HepG2 (cell line): Measurements from ENCODE around the gene MACROD2. TPM values are rescaled to one million over a fixed set of nuclear protein-coding genes. Genes with fewer than 3 reads are reported as not detected.

Experiments used
- CREM ChIP-seq, 2 experiments: sonication (generic) in 1 of 2; formaldehyde crosslinking in 1 of 2; IDR thresholded peaks; 2 replicates each; pipeline versions ENCODE4 v1.4.0 to v1.6.1; 2016 to 2020; ENCODE audit warnings: antibody characterized with exemption in 1 of 2, mild to moderate bottlenecking in 1 of 2, missing genetic modification reagents in 1 of 2
- MIER2 ChIP-seq: IDR thresholded peaks from 2 replicates; pipeline ENCODE4 v1.6.1; 2016; ENCODE audit warnings: missing biosample characterization, missing genetic modification reagents
- THYN1 ChIP-seq: sonication (generic); formaldehyde crosslinking; IDR thresholded peaks from 2 replicates; pipeline ENCODE4 v1.8.1; 2023; ENCODE audit warnings: low read depth, mild to moderate bottlenecking, moderate library complexity, missing genetic modification reagents, borderline replicate concordance
- ZNF724P ChIP-seq: sonication (generic); formaldehyde crosslinking; IDR thresholded peaks from 2 replicates; pipeline ENCODE4 v1.8.0; 2022; ENCODE audit warnings: missing genetic modification reagents, borderline replicate concordance
- polyA plus RNA-seq, 8 experiments: library from polyadenylated mRNA; depleted of rRNA in 3 of 8; stranded (reverse) in 7 of 8; unstranded in 1 of 8; fragments of >200 nt; fragmentation: Illumina TruSeq in 4 of 8; extraction: Trizol in 4 of 8; gene quantifications; 2 replicates each; pipeline versions ENCODE4 v1.2.1 to v1.2.3, GENCODE V29; 2011 to 2016; ENCODE audit warnings: low read depth in 4 of 8, missing spikeins in 1 of 8, mixed read lengths in 1 of 8; ENCODE audit not compliant: insufficient read depth in 1 of 8
- total RNA-seq, 5 experiments: library from RNA; depleted of rRNA; stranded (reverse); fragments of >200 nt; fragmentation: Illumina TruSeq; extraction: Trizol; gene quantifications; 2 replicates each; pipeline ENCODE4 v1.2.3, GENCODE V29; 2016; ENCODE audit warnings: low read depth in 1 of 5
- TF ChIP-seq, protein P1 (sequence below): IDR thresholded peaks from 2 replicates; pipeline ENCODE4 v1.6.1; 2016; ENCODE audit warnings: missing compliant biosample characterization, missing genetic modification reagents, borderline replicate concordance
- TF ChIP-seq, protein P2 (sequence below): sonication (generic); formaldehyde crosslinking; IDR thresholded peaks from 2 replicates; pipeline ENCODE4 v1.4.0; 2020; ENCODE audit warnings: missing genetic modification reagents, mild to moderate bottlenecking, borderline replicate concordance
- TF ChIP-seq, protein P3 (sequence below): sonication (generic); formaldehyde crosslinking; IDR thresholded peaks from 2 replicates; pipeline ENCODE4 v1.9.0; 2022; ENCODE audit warnings: missing genetic modification reagents, mild to moderate bottlenecking, borderline replicate concordance
- TF ChIP-seq, protein P4 (sequence below): sonication (generic); formaldehyde crosslinking; conservative IDR thresholded peaks from 2 replicates; pipeline ENCODE4 v1.8.0; 2022; ENCODE audit warnings: missing genetic modification reagents
- TF ChIP-seq, protein P5 (sequence below): sonication (generic); formaldehyde crosslinking; IDR thresholded peaks from 2 replicates; pipeline ENCODE4 v1.8.0; 2022; ENCODE audit warnings: mild to moderate bottlenecking, missing genetic modification reagents, borderline replicate concordance

MACROD2 gene
- total and polyA plus RNA-seq, 2 of the 13 experiments (the other 11 are each of a cell fraction or from before 2014, with no cell fraction given) = 0.13 to 0.51 TPM

DNA sequence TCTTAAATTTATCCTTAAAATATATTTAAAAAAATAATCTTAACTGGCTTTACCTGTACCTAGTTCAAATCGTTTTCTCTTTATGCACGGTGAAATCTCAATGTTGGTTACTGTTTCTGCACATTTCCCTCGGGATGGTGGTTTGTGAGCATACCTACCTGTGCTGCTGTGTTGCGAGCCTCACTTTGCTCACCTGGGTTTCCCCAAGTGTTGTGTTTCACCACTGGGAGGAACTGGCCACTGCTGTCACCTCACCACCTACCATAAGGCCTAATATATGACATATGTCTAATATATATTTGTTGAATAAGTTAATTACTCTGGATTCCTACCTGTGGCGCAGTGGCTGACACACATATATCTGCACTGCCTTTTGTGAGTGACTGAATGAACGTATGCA lies 835.6 kb downstream of the MACROD2 start (continued):
- TF ChIP-seq, protein P1, sequence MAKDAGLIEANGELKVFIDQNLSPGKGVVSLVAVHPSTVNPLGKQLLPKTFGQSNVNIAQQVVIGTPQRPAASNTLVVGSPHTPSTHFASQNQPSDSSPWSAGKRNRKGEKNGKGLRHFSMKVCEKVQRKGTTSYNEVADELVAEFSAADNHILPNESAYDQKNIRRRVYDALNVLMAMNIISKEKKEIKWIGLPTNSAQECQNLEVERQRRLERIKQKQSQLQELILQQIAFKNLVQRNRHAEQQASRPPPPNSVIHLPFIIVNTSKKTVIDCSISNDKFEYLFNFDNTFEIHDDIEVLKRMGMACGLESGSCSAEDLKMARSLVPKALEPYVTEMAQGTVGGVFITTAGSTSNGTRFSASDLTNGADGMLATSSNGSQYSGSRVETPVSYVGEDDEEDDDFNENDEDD = no peak
- TF ChIP-seq THYN1 (CRISPR knock-in tag) (no peak), MIER2 (no peak), CREM (IDR thresholded peaks at IDR 0.05) (no peak), CREM (CRISPR knock-in tag; IDR thresholded peaks at IDR 0.05) (no peak), ZNF724P (CRISPR knock-in tag) (no peak)
- TF ChIP-seq, protein P2, sequence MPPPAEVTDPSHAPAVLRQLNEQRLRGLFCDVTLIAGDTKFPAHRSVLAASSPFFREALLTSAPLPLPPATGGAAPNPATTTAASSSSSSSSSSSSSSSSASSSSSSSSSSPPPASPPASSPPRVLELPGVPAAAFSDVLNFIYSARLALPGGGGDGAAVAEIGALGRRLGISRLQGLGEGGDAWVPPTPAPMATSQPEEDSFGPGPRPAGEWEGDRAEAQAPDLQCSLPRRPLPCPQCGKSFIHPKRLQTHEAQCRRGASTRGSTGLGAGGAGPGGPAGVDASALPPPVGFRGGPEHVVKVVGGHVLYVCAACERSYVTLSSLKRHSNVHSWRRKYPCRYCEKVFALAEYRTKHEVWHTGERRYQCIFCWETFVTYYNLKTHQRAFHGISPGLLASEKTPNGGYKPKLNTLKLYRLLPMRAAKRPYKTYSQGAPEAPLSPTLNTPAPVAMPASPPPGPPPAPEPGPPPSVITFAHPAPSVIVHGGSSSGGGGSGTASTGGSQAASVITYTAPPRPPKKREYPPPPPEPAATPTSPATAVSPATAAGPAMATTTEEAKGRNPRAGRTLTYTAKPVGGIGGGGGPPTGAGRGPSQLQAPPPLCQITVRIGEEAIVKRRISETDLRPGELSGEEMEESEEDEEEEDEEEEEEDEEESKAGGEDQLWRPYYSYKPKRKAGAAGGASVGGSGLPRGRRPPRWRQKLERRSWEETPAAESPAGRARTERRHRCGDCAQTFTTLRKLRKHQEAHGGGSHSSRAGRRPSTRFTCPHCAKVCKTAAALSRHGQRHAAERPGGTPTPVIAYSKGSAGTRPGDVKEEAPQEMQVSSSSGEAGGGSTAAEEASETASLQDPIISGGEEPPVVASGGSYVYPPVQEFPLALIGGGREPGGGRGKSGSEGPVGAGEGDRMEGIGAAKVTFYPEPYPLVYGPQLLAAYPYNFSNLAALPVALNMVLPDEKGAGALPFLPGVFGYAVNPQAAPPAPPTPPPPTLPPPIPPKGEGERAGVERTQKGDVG (CRISPR knock-in tag) = no peak
- TF ChIP-seq, protein P3, sequence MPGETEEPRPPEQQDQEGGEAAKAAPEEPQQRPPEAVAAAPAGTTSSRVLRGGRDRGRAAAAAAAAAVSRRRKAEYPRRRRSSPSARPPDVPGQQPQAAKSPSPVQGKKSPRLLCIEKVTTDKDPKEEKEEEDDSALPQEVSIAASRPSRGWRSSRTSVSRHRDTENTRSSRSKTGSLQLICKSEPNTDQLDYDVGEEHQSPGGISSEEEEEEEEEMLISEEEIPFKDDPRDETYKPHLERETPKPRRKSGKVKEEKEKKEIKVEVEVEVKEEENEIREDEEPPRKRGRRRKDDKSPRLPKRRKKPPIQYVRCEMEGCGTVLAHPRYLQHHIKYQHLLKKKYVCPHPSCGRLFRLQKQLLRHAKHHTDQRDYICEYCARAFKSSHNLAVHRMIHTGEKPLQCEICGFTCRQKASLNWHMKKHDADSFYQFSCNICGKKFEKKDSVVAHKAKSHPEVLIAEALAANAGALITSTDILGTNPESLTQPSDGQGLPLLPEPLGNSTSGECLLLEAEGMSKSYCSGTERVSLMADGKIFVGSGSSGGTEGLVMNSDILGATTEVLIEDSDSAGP (CRISPR knock-in tag) = no peak
- TF ChIP-seq, protein P4, sequence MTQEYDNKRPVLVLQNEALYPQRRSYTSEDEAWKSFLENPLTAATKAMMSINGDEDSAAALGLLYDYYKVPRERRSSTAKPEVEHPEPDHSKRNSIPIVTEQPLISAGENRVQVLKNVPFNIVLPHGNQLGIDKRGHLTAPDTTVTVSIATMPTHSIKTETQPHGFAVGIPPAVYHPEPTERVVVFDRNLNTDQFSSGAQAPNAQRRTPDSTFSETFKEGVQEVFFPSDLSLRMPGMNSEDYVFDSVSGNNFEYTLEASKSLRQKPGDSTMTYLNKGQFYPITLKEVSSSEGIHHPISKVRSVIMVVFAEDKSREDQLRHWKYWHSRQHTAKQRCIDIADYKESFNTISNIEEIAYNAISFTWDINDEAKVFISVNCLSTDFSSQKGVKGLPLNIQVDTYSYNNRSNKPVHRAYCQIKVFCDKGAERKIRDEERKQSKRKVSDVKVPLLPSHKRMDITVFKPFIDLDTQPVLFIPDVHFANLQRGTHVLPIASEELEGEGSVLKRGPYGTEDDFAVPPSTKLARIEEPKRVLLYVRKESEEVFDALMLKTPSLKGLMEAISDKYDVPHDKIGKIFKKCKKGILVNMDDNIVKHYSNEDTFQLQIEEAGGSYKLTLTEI (CRISPR knock-in tag) = no peak
- TF ChIP-seq, protein P5, sequence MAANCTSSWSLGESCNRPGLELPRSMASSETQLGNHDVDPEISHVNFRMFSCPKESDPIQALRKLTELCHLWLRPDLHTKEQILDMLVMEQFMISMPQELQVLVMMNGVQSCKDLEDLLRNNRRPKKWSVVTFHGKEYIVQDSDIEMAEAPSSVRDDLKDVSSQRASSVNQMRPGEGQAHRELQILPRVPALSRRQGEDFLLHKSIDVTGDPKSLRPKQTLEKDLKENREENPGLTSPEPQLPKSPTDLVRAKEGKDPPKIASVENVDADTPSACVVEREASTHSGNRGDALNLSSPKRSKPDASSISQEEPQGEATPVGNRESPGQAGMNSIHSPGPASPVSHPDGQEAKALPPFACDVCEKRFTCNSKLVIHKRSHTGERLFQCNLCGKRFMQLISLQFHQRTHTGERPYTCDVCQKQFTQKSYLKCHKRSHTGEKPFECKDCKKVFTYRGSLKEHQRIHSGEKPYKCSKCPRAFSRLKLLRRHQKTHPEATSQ (CRISPR knock-in tag) = no peak
